HEK293 (cell line): ENCODE measurements around the gene CYP3A7.

ENCODE experiments used
- CTCF ChIA-PET: fragments of 350-600 bp; formaldehyde crosslinking; extraction: SDS; loops from one replicate; lab custom pipeline; 2021; ENCODE audit warnings: antibody characterized with exemption; lab: Yijun Ruan, JAX
- POLR2A ChIA-PET: fragments of 300-600 bp; formaldehyde crosslinking; extraction: SDS; loops from one replicate; lab custom pipeline; 2020; ENCODE audit warnings: antibody characterized with exemption, inconsistent platforms; lab: Yijun Ruan, JAX
- H3K27ac ChIP-seq: fragments of 200-500 bp; sonication (Bioruptor generic); 2 replicates; pipeline ENCODE4 v1.5.1; 2014; ENCODE audit warnings: low read depth, low read length, control low read depth, inconsistent platforms; ENCODE audit errors: extremely low read depth
- H3K36me3 ChIP-seq, 2 experiments: fragments of 200-500 bp in 1 of 2; sonication (Bioruptor generic) in 1 of 2; 1 replicate in 1 of 2; 2 replicates in 1 of 2; pipeline ENCODE4 v1.5.1; 2014 to 2017; ENCODE audit warnings: inconsistent platforms in 2 of 2, low read length in 2 of 2; ENCODE audit not compliant: control insufficient read depth in 2 of 2, insufficient read depth in 1 of 2
- H3K4me1 ChIP-seq: fragments of 200-500 bp; sonication (Bioruptor generic); 2 replicates; pipeline ENCODE4 v1.5.1; 2014; ENCODE audit warnings: mild to moderate bottlenecking, low read length, inconsistent platforms; ENCODE audit not compliant: control insufficient read depth, insufficient read depth
- H3K4me3 ChIP-seq: 2 replicates; pipeline ENCODE4 v1.5.1; 2011; ENCODE audit warnings: low read depth, mild to moderate bottlenecking, control low read depth, low read length, moderate library complexity
- H3K9me3 ChIP-seq: fragments of 200-500 bp; sonication (Bioruptor generic); 2 replicates; pipeline ENCODE4 v1.5.1; 2014; ENCODE audit warnings: low read depth, low read length, inconsistent platforms; ENCODE audit not compliant: control insufficient read depth, insufficient read depth
- AEBP2 ChIP-seq: fragments of 450-650 bp; formaldehyde crosslinking; IDR thresholded peaks from 2 replicates; pipeline ENCODE4 v1.5.1; 2016; ENCODE audit warnings: missing biosample characterization, missing genetic modification characterization, borderline replicate concordance
- ELK4 ChIP-seq: IDR thresholded peaks from 2 replicates; pipeline ENCODE4 v1.6.1; 2011; ENCODE audit warnings: mild to moderate bottlenecking, low read depth, low read length, borderline replicate concordance
- GFI1B ChIP-seq: fragments of 450-650 bp; formaldehyde crosslinking; IDR thresholded peaks from 2 replicates; pipeline ENCODE4 v1.5.1; 2016; ENCODE audit warnings: missing biosample characterization, missing genetic modification characterization
- GLI2 ChIP-seq: fragments of 450-650 bp; formaldehyde crosslinking; IDR thresholded peaks from 2 replicates; pipeline ENCODE4; 2017; ENCODE audit warnings: missing biosample characterization, missing genetic modification characterization, low read depth, borderline replicate concordance
- KLF10 ChIP-seq: fragments of 450-650 bp; IDR thresholded peaks from 2 replicates; pipeline ENCODE4 v1.5.1; 2018; ENCODE audit warnings: missing biosample characterization, mild to moderate bottlenecking, missing genetic modification characterization
- MZF1 ChIP-seq: fragments of 450-650 bp; formaldehyde crosslinking; IDR thresholded peaks from 2 replicates; pipeline ENCODE4 v1.5.1; 2017; ENCODE audit warnings: missing biosample characterization, missing genetic modification characterization, borderline replicate concordance
- SETDB1 ChIP-seq: IDR thresholded peaks from one replicate; pipeline ENCODE4 v1.6.1; 2017; ENCODE audit warnings: mild to moderate bottlenecking, low read length, moderate library complexity, mixed read lengths; ENCODE audit not compliant: insufficient read length
- ZBTB17 ChIP-seq: fragments of 450-650 bp; formaldehyde crosslinking; IDR thresholded peaks from 2 replicates; pipeline ENCODE4 v1.5.1; 2016; ENCODE audit warnings: missing biosample characterization, missing genetic modification characterization
- ZBTB48 ChIP-seq: fragments of 450-650 bp; formaldehyde crosslinking; IDR thresholded peaks from 2 replicates; pipeline ENCODE4 v1.5.1; 2016; ENCODE audit warnings: missing biosample characterization, missing genetic modification characterization
- ZFHX2 ChIP-seq: fragments of 450-650 bp; formaldehyde crosslinking; conservative IDR thresholded peaks from 2 replicates; pipeline ENCODE4 v1.5.1; 2016; ENCODE audit warnings: missing biosample characterization, missing genetic modification characterization
- ZNF114 ChIP-seq: fragments of 450-650 bp; formaldehyde crosslinking; IDR thresholded peaks from 2 replicates; pipeline ENCODE4 v1.5.0; 2017; ENCODE audit warnings: missing biosample characterization, missing genetic modification characterization
- ZNF16 ChIP-seq: fragments of 450-650 bp; formaldehyde crosslinking; IDR thresholded peaks from 2 replicates; pipeline ENCODE4 v1.5.1; 2016; ENCODE audit warnings: low read depth, missing biosample characterization, missing genetic modification characterization
- ZNF169 ChIP-seq: fragments of 450-650 bp; formaldehyde crosslinking; IDR thresholded peaks from 2 replicates; pipeline ENCODE4 v1.5.1; 2016; ENCODE audit warnings: missing biosample characterization, missing genetic modification characterization
- ZNF174 ChIP-seq: fragments of 450-650 bp; formaldehyde crosslinking; IDR thresholded peaks from 2 replicates; pipeline ENCODE4 v1.5.0; 2017; ENCODE audit warnings: missing biosample characterization, mild to moderate bottlenecking, missing genetic modification characterization
- ZNF221 ChIP-seq: fragments of 450-650 bp; formaldehyde crosslinking; IDR thresholded peaks from 2 replicates; pipeline ENCODE4 v1.5.1; 2017; ENCODE audit warnings: missing biosample characterization, missing genetic modification characterization, borderline replicate concordance
- ZNF366 ChIP-seq: fragments of 450-650 bp; formaldehyde crosslinking; conservative IDR thresholded peaks from 2 replicates; pipeline ENCODE4 v1.5.1; 2016; ENCODE audit warnings: missing biosample characterization, missing genetic modification characterization
- ZNF558 ChIP-seq: fragments of 450-650 bp; formaldehyde crosslinking; IDR thresholded peaks from 2 replicates; pipeline ENCODE4 v1.5.1; 2016; ENCODE audit warnings: missing biosample characterization, missing genetic modification characterization
- ZNF785 ChIP-seq: fragments of 450-650 bp; formaldehyde crosslinking; IDR thresholded peaks from 2 replicates; pipeline ENCODE4 v1.5.1; 2016; ENCODE audit warnings: missing biosample characterization, missing genetic modification characterization
- TF ChIP-seq, protein P1 (sequence below): fragments of 450-650 bp; formaldehyde crosslinking; IDR thresholded peaks from 2 replicates; pipeline ENCODE4 v1.5.1; 2016; ENCODE audit warnings: missing biosample characterization, missing genetic modification characterization
- TF ChIP-seq, protein P2 (sequence below): fragments of 450-650 bp; formaldehyde crosslinking; IDR thresholded peaks from 2 replicates; pipeline ENCODE4 v1.5.1; 2017; ENCODE audit warnings: missing biosample characterization, missing genetic modification characterization
- TF ChIP-seq, protein P3 (sequence below): fragments of 450-650 bp; formaldehyde crosslinking; IDR thresholded peaks from 2 replicates; pipeline ENCODE4 v1.5.1; 2016; ENCODE audit warnings: missing biosample characterization, missing genetic modification characterization
- TF ChIP-seq, protein P4 (sequence below): fragments of 450-650 bp; formaldehyde crosslinking; IDR thresholded peaks from 2 replicates; pipeline ENCODE4 v1.5.1; 2017; ENCODE audit warnings: missing biosample characterization, missing genetic modification characterization

Gene CYP3A7

DNA sequence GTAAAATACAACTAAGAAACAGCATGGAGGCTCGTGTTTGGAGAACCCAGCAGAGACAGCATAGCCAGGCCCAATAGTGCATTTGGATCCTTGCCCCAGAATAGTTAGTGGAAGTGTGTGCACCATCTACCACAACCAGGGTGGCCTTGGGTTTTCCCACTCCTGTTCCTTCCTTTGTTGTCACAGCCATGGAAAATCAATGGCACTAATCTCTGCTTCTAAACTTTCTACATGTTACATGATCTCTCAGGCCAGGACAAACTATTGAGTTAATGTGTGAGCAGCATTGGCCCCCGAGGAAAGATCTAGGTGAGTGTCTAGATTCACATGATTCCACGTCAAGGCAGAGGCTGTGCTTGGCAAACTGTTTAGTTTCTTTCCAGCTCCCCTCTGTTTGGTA lies 2.0 kb downstream of the CYP3A7 start:
- Histone ChIP-seq H3K27ac (no peak overlapping the region), H3K36me3 (no peaks in the 10 kb centered on the region), H3K9me3 (no peaks in the 10 kb centered on the region), H3K4me1 (no peaks in the 10 kb centered on the region), H3K4me3 (no peak overlapping the region)
- ChIA-PET CTCF (interaction anchor here (0.7 kb wide), 1 partner anchor 289 kb away, joined by 3 read pairs; no protein-coding TSS in a partner anchor), POLR2A (no interaction called here)
- TF ChIP-seq, protein P1, sequence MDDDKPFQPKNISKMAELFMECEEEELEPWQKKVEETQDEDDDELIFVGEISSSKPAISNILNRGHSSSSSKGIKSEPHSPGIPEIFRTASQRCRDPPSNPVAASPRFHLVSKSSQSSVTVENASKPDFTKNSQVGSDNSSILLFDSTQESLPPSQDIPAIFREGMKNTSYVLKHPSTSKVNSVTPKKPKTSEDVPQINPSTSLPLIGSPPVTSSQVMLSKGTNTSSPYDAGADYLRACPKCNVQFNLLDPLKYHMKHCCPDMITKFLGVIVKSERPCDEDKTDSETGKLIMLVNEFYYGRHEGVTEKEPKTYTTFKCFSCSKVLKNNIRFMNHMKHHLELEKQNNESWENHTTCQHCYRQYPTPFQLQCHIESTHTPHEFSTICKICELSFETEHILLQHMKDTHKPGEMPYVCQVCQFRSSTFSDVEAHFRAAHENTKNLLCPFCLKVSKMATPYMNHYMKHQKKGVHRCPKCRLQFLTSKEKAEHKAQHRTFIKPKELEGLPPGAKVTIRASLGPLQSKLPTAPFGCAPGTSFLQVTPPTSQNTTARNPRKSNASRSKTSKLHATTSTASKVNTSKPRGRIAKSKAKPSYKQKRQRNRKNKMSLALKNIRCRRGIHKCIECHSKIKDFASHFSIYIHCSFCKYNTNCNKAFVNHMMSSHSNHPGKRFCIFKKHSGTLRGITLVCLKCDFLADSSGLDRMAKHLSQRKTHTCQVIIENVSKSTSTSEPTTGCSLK (tag by site-specific recombination), result no peak
- TF ChIP-seq ZNF366 (tag by site-specific recombination) (no peak), GFI1B (tag by site-specific recombination) (no peak), ZFHX2 (tag by site-specific recombination) (no peak), ZBTB17 (tag by site-specific recombination) (no peak), MZF1 (tag by site-specific recombination) (no peak), AEBP2 (tag by site-specific recombination) (no peak), SETDB1 (no peak), GLI2 (tag by site-specific recombination) (no peak), ZNF174 (tag by site-specific recombination) (no peak), KLF10 (tag by site-specific recombination) (no peak)
- TF ChIP-seq, protein P2, sequence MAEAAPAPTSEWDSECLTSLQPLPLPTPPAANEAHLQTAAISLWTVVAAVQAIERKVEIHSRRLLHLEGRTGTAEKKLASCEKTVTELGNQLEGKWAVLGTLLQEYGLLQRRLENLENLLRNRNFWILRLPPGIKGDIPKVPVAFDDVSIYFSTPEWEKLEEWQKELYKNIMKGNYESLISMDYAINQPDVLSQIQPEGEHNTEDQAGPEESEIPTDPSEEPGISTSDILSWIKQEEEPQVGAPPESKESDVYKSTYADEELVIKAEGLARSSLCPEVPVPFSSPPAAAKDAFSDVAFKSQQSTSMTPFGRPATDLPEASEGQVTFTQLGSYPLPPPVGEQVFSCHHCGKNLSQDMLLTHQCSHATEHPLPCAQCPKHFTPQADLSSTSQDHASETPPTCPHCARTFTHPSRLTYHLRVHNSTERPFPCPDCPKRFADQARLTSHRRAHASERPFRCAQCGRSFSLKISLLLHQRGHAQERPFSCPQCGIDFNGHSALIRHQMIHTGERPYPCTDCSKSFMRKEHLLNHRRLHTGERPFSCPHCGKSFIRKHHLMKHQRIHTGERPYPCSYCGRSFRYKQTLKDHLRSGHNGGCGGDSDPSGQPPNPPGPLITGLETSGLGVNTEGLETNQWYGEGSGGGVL, result no peak

DNA sequence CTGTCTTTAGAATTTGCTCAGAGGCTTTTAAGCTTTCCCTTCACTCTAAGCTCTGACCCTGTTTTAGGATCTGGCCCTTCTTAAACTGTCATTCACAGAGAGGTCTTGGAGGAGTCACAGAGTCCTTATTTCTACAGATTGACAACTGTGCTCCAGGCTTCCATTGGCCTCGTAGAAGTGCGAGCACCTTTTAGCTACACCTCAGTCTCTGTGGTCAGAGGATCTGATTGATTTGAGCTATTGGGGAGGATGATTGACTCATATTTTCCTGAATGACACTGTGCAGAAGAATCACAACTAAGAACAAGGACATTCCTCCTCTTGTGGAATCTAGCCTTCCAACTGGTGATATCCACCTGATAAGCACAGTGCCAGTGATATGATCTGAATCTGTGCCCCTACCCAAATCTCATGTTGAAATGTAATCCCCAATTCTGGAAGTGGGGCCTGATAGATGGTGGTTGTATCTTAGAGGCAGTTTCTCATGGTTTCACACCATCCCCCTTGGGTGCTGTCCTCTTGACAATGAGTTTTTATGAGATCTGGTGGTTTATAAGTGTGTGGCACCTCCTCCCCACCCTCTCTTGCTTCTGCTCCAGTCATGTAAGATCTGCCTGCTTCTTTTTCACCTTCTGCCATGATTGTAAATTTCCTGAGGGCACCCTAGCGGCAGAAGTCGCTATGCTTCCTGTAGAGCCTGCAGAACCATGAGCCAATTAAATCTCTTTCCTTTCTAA lies 3.2 kb downstream of the CYP3A7 start:
- H3K4me3 ChIP-seq, result no peak overlapping the region
- H3K36me3 ChIP-seq, result no peaks in the 10 kb centered on the region
- ChIA-PET CTCF (interaction anchor here (0.5 kb wide), 1 partner anchor 98 kb away, joined by 3 read pairs; no protein-coding TSS in a partner anchor), POLR2A (no interaction called here)
- no peak overlapping the region for H3K27ac ChIP-seq
- no peaks in the 10 kb centered on the region for H3K4me1 ChIP-seq
- no peaks in the 10 kb centered on the region for H3K9me3 ChIP-seq
- TF ChIP-seq ZNF785 (tag by site-specific recombination) (no peak), ZBTB48 (tag by site-specific recombination) (no peak), ZNF114 (no peak), ZNF221 (tag by site-specific recombination) (no peak), ZNF558 (no peak), ZNF169 (tag by site-specific recombination) (no peak), ELK4 (no peak), ZNF16 (no peak)
- TF ChIP-seq, protein P3, sequence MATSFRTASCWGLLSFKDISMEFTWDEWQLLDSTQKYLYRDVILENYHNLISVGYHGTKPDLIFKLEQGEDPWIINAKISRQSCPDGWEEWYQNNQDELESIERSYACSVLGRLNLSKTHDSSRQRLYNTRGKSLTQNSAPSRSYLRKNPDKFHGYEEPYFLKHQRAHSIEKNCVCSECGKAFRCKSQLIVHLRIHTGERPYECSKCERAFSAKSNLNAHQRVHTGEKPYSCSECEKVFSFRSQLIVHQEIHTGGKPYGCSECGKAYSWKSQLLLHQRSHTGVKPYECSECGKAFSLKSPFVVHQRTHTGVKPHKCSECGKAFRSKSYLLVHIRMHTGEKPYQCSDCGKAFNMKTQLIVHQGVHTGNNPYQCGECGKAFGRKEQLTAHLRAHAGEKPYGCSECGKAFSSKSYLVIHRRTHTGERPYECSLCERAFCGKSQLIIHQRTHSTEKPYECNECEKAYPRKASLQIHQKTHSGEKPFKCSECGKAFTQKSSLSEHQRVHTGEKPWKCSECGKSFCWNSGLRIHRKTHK (tag by site-specific recombination), result no peak
- TF ChIP-seq, protein P4, sequence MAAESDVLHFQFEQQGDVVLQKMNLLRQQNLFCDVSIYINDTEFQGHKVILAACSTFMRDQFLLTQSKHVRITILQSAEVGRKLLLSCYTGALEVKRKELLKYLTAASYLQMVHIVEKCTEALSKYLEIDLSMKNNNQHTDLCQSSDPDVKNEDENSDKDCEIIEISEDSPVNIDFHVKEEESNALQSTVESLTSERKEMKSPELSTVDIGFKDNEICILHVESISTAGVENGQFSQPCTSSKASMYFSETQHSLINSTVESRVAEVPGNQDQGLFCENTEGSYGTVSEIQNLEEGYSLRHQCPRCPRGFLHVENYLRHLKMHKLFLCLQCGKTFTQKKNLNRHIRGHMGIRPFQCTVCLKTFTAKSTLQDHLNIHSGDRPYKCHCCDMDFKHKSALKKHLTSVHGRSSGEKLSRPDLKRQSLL (tag by site-specific recombination), result no peak
